IPS-11a (cell line): ENCODE results near the gene HAVCR2.

Experiments used
- H3K4me3 ChIP-seq: one replicate; pipeline ENCODE4 v1.5.1; 2013; ENCODE audit warnings: low read depth, low read length, control low read depth

The HAVCR2 gene

GRCh38 chr5:157108976-157109375 is at the start of gene HAVCR2:
Gene HAVCR2 (minus strand): TSS chr5:157109044. CDS start chr5:157108983, 61 bp downstream.
- no peak within 1 kb of the TSS for H3K4me3 ChIP-seq

DNA sequence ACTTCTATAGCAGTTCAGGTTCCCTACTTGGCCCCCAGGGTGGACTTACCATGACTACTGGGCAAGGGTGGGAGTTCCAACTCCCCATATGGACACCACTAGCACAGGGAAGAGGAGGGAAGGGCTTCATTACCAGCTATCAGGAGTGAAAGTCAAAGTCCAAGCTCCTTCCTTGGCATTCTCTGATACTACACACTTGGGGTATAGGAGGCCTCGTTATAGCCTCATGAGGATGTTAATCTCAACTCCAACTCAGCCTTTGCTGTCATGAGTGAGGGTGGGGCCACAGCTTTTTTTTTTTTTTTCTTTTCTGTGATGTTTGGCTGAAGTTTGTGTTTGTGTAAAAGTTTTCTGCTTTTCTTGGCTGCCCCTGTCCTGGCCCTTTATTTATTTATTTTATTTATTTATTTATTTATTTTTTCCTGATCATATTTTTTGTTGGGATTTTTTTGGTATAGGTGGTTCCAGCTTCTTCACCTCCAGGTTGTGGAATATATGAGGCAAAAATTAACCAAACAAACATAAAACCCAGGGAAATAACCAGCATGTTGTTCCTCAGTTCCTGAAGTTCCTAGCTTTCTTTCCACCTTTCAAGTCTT is 48.5 kb upstream of the HAVCR2 start:
- H3K4me3 ChIP-seq = no peak overlapping the region

DNA sequence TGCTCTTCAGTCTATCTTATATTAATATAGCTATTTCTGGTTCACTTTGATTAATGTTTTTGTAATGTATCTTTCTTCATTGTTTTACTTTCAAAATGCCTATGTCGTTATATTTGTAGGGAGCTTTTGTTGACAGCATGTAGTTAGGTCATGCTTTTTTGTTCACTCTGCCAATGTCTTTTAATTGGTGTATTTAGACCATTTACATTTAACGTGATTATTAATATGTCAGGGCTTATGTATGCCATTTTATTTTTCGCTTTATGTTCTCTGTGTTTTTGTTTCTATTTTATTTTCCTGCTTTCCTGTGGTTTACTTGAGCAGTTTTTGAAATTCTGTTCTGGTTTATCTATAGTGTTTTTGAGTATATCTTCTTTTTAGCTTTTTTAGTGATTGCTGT is 46.5 kb upstream of the HAVCR2 start:
- no peak overlapping the region for H3K4me3 ChIP-seq

DNA sequence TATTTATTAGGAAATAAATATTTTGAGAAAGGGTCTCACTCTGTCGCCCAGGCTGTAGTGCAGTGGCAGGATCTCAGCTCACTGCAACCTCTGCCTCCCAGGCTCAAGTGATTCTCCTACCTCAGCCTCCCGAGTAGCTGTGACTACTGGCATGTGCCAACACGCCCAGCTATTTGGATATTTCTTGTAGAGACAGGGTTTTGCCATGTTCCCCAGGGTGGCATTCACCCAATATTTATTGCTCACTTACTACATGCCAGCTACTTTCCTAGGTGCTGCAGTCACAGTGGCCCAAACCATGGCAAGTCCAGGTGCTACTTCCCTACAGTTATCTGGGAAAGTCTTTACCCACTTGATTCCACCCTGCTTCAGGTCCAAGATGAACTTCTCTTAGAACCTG is 42.2 kb upstream of the HAVCR2 start:
- no peak overlapping the region for H3K4me3 ChIP-seq

DNA sequence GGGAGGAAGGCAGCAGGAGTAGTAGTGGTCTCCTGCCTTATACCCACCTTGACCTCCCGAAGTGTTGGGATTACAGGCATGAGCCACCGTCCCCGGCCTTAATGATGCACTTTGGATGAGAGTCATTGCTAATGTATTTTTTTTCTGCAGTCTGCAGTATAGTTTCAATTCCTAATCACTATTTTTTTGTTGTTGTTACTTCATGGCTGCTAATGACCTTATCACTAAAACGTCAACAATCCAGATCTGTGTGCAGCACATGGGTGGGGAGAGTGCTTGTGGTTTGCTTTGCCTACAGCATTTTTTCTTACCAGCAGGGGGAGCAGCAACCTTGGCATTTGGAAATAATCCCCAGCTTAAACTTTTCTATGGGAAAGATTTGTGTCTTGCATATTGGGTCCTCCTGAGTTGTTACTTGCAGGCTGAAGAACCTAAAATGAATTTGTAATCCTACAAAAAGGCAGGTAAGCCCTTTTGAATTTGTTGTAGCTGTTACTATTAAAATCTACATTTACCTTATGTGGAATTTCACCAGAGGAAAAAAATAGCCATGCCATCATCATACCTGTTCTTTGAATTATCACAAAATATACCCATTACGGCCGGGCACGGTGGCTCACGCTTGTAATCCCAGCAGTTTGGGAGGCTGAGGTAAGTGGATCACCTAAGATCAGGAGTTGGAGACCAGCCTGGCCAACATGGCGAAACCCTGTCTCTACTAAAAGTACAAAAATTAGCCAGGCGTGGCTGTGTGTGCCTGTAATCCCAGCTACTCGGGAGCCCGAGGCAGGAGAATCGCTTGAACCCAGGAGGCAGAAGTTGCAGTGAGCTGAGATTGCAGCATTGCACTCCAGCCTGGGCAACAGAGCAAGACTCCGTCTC is 40.1 kb upstream of the HAVCR2 start:
- no peak overlapping the region for H3K4me3 ChIP-seq

- H3K4me3 ChIP-seq = peak overlapping the region; percentile 61
These were observed 34.5 kb upstream of the HAVCR2 start for GRCh38 chr5:157143127-157143971.

GRCh38 chr5:157142317-157143126 is 33.7 kb upstream of the HAVCR2 start, which contains the start of gene MED7:
Gene MED7 (minus strand): TSS chr5:157142865. CDS start chr5:157139431, 3,434 bp downstream.
- peak within 1 kb of the TSS; percentile 83 for H3K4me3 ChIP-seq

GRCh38 chr5:157137691-157138090 is 28.8 kb upstream of the HAVCR2 start:
- H3K4me3 ChIP-seq = no peak overlapping the region

GRCh38 chr5:157132281-157132612 is 23.4 kb upstream of the HAVCR2 start:
- no peak overlapping the region for H3K4me3 ChIP-seq

DNA sequence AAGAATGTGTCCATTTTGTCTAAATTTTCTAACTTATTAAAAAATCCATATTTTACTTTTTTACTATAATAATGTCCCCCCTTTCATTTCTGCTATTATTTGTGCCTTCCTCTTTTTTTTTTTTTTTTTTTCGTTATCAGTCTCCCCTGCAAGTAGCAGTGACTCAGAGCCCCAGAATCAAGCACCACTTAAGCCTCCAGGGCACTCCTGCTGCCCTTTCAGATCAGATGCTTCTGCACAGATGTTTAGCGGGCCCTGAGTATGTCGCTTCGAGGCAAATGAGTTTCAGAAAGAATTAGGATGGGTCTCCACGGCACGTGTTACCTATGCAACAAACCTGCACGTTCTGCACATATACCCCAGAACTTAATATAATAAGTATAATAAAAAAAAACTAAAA is 22.1 kb upstream of the HAVCR2 start:
- no peak overlapping the region for H3K4me3 ChIP-seq

DNA sequence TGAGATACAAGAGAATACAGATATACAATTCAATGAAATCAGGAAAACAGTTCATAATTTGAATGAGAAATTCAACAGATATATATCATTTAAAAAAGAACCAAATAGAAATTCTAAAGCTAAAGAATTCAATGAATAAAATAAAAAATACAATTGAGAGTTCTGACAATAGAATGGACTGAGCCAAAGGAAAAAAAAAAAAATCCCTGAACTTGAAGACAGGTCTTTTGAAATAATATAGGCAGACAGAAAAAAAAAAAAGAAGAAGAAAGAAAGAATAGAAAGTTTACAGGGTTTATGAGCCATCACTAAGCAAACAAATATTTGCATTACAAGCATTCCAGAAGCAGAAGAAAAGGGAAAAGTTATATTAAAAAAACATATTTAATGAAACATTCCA is 12.9 kb upstream of the HAVCR2 start:
- H3K4me3 ChIP-seq = no peak overlapping the region

DNA sequence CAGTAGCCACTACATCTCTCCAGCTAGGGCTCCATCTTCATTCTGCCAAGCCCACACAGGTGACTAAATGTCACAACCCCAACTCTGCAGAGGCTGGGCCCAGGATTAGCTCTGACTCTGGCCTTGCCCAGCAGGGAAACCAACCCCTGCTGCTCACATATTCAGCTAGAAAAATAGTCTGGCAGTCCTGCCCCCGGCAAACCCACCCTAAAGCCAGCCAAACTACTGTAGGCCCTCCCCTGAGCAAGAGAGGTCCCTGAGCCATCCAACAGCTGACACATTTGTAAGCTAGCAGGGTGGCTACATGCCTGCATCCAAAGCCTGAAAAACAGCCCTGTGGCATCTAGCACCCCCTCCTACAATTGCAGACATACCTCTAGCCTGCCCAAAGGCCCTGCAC is 11.3 kb upstream of the HAVCR2 start:
- H3K4me3 ChIP-seq = no peak overlapping the region

GRCh38 chr5:157116483-157116954 is 7.7 kb upstream of the HAVCR2 start:
- no peak overlapping the region for H3K4me3 ChIP-seq

- no peak overlapping the region for H3K4me3 ChIP-seq
These were observed 6.7 kb upstream of the HAVCR2 start for GRCh38 chr5:157115502-157115901.

DNA sequence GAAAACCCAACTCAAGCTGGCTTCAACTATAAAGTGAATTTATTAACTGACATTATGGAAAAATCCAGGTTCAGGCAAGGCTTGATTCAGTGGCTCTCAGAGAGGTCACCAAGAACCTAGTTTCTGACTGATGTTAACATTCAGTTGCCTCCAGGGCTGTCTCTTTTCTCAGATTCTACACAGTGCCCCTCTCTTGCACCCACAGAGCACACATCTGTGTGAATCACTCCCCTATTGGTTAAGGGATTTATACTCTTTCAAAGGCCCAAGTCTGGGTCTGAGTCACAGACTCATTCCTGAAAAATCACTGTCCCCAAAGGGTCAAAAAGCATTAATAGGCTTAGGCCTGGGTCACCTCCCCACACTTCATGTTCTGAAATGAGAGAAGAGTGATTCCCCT is 6.2 kb upstream of the HAVCR2 start:
- no peak overlapping the region for H3K4me3 ChIP-seq

DNA sequence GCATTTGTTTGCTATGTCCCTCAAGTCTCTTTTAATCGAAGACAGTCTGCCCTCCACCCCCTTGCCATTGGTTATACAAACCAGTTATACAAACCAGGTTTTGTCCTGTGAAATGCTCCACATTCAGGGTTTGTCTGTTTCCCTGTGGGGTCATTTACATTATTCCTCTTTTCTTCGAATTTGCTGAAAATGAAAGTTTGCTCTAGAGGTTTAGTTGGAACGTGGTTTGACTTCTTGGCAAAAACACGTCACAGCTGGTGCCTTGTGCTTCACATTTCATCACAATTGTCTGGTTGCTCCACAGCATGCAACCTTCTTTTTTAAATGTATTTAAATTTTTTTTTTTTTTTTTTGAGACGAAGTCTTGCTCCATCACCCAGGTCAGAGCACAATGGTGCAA is 4.2 kb upstream of the HAVCR2 start:
- H3K4me3 ChIP-seq = no peak overlapping the region

- no peak overlapping the region for H3K4me3 ChIP-seq
These were observed 900 bp upstream of the HAVCR2 start for GRCh38 chr5:157109744-157110143.

- H3K4me3 ChIP-seq = no peak overlapping the region
These were observed 1.3 kb downstream of the HAVCR2 start for GRCh38 chr5:157107508-157107907.

DNA sequence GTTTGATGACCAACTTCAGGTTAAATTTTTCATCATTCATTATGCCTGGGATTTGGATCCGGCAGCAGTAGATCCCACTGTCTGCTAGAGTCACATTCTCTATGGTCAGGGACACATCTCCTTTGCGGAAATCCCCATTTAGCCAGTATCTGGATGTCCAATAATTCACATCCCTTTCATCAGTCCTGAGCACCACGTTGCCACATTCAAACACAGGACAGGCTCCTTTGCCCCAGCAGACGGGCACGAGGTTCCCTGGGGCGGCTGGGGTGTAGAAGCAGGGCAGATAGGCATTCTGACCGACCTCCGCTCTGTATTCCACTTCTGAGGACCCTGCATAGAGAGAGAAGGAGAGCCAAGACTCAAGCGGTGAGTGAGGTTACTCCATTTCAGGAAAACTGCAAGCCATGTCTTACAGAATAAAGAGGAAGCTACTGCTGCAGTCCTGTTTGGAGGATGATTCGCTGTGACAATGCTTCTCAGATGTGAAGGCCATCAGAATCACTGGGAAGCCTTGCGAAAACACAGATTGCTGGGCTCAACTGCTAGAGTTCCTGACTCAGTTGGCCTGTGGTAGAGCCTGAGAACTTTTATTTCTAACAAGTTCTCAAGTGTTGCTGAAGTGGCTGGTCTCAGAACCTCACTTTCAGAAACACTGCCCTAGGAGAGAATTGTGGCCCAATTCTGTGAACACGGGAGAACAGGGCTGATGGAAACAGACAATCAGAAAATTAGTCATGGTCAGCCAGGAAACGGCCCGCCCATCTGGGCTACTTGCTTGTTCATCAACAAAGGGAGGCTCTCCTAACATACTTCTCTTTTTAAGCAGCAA is 2.0 kb downstream of the HAVCR2 start:
- no peak overlapping the region for H3K4me3 ChIP-seq
